Measurements from ENCODE around the gene CLCN7.
"Not testable (repeated sequence)": the region's sequence is repeated elsewhere in the genome, so short reads cannot be mapped to it uniquely, and the experiment has no call there.

CLCN7 gene

GRCh38 chr16:1445518-1446203, 29.2 kb downstream of the CLCN7 start:
- DNase-seq (ENCODE audit: low spot score): no peak

DNA sequence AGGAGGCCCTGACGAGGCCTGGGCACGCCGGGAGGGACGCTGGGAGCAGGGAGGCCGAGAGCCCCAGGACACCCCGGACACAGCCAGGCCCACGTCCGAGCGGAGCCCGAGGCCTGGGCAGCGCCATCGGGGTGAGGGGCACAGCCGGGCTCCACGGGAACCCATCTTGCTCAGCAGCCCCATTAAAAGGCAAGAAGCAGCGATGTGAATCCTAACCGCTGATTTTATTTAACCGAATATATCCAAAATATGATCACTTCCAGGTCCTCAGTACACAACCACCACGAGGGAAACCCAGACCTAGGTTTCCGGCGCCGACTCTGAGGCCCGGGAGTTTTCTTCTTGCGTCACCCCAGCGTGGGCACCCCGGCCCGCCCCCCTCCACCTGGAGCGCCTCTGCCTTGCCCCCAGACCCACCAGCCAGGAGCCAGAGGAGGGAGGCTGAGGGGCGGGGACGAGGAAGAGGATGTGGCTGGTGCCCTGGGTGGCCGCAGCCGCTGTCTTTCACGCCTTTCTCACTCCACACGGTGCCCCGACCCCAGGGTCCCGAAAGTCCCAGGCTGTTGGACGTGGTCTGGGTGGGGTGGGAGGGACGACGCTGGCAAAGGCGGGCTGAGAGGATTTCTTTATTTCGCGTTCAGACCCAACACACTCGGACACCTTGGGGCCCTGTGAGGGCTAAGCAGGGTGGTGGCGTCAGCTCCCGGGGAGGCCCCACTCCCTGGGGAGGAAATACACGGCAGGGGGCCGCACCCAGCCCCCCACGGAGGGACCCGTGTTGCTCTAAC, 29.9 kb downstream of the CLCN7 start:
- DNase-seq (ENCODE audit: low spot score): no peak

- no peak for DNase-seq (ENCODE audit: low spot score)
These were observed 30.7 kb downstream of the CLCN7 start, which contains the start of gene CCDC154 for GRCh38 chr16:1443980-1444729. Gene CCDC154 (minus strand): TSS chr16:1444556. CDS start chr16:1444322, 234 bp downstream.

DNA sequence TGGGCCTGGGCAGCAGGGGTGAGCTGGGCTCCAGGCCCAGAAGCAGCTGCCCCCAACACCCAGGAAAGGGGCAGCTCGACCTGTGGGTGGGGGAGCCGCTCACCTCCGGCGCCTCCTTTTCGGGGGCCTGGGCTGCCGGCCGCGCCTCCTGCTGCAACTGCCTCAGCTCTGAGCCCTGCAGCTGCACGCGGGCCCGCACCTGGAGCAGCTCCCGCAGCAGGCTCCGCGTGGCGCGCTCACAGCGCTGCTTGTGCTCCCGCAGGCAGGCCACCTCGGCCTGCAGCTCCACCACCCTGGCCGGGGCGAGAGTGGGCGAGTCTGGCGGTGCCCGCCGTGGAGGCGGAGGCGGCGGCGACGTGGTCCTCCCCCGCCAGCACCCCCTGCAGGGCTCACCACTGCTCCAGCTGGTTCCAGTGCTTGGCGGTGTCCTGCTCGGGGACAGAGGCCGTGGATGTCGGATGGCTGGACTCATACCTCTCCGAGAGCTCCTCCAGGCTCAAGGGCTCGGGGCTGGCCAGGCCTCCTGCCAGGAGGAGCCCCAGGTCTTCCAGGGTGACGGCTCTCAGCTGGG, 31.3 kb downstream of the CLCN7 start:
- no peak for DNase-seq (ENCODE audit: low spot score)

DNA sequence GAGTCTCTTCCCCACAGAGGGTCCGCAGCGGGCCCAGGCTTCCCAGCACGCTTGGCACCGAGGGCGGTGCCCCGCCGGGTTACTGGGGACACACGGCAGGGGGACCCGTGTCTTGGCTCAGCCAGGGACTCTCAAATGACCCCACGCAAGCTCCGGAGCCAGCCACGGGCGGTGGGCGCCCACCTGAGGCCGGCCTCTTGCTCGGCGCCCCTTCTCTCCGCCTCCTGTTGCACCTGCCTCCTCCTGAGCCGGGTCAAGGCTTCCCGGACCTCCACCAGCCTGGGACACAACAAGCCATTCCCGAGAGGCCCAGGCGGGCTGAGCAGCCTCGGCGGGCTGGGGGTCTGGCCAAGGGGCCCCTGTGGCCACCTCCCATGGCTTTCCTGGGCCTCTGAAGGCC, 32.1 kb downstream of the CLCN7 start:
- DNase-seq (ENCODE audit: low spot score): no peak

DNA sequence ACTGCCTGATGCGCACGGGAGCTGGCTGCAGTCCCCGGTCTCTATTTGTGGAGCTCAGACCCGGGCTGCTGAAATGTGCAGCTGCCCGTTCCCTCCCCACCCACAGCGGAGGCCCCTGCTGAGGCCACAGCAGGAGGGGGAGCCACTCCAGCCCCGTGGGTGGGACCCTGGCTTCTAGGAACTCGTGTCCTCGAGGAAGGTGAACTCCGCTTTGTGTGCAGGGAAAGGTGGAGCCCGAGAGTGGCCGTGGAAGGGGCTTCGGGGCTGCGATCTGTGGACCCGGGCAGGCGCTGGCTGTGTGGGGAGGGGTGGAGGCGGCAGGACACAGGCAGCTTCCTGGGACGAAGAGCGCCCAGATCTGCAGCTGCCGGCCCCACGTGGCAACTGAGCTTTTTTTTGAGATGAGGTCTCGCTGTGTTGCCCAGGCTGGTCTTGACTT, 33.4 kb downstream of the CLCN7 start:
- DNase-seq (ENCODE audit: low spot score): no peak

DNA sequence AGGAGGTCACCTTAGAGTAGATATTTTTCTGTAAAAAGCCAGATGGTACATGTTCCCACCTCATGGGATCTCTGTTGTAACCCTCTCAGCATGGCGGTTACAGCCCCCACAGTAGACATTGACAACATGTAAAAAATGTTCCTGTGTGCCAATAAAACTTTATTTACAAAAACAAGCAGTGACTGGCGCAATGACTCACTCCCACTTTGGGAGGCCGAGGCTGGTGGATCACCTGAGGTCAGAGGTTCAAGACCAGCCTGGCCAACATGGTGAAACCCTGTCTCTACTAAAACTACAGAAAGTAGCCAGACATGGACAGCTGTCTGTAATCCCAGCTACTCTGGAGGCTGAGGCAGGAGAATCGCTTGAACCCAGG, 35.1 kb downstream of the CLCN7 start:
- not testable (repeated sequence) for DNase-seq (ENCODE audit: low spot score)

GRCh38 chr16:1439058-1439698, 35.6 kb downstream of the CLCN7 start:
- DNase-seq (ENCODE audit: low spot score): no peak

GRCh38 chr16:1438229-1439057, 36.4 kb downstream of the CLCN7 start:
- no peak for DNase-seq (ENCODE audit: low spot score)

DNA sequence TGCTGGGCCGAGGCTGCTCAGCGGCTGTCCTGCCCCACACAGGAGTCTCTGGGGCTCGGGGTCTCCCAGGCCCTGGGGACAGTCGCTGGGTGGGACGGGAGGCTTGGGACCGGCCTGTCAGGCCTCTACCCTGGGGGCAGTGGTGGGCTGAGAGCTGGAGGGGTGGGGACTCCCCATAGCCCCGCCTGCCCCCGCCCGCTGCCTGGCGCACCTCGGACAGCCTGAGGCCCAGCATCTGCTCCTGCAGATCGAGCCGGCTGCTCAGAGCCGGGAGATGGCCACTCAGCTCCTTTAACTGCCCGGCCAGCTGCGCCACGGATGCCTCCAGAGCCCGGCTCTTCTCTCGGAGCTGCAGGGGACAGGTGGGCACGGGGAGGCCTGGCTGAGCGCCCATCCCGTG, 37.2 kb downstream of the CLCN7 start:
- DNase-seq (ENCODE audit: low spot score): no peak

GRCh38 chr16:1436731-1437355, 38.0 kb downstream of the CLCN7 start:
- no peak for DNase-seq (ENCODE audit: low spot score)

DNA sequence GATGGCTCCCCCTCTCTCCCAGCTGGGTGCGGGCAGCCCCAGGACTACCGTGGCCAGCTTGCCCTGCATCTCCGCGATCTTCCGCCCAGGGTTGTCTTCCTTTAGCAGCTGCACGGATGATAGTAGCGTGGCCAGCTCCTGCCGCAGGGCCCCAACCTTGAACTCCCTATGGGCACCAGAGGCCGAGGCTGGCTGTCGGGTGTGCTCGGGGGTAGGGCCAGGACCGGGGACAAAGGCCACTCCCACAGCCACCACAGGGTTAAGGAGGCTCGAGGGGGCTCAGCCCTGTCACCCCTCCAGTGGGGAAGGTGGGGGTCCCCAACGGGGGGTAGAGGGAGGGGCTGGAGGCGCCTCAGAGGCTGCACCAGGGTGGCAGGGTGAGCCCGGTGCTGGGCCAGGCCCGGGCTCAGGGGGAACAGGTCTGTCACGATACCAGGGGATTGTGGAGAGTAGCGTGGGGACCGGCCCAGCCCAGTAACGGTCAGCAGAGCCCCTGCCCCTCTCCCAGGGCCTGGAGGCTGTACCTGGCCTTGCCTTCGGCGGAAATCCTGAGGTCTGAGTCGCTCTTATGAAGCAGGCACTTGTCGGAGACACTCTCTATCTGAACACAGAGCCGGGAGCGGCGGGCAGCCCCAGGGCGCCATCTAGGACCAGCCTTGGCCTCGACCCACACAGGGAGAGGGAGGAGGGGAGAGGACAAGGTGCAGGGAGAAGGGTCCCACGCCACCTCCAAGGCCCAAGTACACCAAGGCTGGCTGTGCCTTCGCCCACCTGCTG, 38.7 kb downstream of the CLCN7 start:
- no peak for DNase-seq (ENCODE audit: low spot score)

DNA sequence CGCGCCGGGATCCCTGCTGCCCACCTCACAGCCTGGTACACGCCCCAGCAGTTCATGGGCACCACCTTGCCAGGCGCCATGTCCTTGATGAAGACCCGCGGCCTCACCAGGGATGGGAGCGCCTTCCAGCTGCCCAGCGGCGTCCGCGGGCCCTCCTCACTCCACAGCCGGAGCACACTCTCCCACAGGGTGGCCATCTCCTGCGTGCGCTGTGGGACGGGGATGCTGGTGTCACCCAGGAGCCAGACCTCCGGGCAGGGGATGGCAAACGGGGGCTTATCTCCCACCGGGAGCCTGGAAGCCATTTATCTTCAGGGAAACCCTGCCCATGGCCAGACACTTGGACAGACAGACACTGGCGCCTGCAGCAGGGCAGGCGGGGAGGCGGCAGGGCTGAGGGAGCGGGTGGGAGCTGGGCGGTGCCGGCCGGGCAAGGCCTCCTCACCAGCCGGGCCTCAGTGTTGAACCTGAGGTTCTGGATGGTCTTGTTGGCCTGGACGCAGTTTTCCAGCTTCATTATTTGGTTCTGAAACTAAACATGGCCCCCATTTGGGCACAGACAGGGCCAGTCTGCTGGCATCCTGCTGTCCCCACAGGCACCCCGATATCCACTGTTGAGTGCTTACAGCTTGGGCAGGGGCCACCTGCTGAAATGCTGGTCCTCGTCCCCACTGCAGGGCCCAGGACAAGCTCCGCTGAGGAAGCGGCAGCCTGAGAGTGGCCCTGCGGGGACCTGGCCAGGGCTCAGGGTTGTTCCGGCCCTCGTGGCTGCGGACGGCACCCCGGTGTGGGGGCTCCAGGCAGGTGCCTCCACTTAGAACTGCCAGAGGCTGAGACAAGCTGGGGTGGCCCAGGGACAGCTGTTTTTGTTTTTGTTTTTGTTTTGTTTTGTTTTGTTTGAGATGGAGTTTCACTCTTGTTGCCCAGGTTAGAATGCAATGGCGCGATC, 39.9 kb downstream of the CLCN7 start:
- no peak for DNase-seq (ENCODE audit: low spot score)

DNA sequence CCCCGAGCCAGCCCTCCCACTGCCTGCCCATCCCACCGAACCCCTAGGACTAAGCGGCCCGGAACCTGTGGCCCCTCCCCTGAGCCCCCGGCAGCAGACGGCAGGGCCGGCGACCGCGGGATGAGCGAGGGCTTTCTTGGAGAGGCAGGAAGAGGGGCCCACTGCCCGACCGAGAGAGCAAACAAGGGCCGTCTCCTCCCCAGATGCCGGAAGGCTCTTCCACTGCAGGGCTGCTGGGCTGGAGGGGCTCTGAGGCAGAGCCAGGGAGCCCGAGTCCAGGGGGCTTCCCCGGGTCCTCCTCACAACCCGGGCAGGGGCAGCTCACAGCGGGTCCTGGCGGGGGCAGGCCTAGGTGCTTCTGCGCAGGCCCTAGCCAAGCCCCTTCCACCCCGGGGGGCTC, 41.1 kb downstream of the CLCN7 start:
- no peak for DNase-seq (ENCODE audit: low spot score)

DNA sequence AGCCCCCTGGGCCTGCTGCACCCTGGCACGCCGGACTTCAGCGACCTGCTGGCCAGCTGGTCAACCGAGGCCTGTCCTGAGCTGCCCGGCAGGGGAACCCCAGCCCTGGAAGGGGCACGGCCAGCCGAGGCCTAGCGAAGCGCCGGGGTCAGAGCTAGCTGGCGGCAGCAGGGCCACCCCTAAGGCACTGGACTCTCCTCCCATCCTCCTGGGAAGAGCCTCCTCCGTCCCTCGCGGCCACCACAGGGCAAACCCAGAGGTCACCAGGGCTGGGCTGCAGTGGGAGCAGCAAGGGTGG, 41.6 kb downstream of the CLCN7 start:
- DNase-seq (ENCODE audit: low spot score): no peak

DNA sequence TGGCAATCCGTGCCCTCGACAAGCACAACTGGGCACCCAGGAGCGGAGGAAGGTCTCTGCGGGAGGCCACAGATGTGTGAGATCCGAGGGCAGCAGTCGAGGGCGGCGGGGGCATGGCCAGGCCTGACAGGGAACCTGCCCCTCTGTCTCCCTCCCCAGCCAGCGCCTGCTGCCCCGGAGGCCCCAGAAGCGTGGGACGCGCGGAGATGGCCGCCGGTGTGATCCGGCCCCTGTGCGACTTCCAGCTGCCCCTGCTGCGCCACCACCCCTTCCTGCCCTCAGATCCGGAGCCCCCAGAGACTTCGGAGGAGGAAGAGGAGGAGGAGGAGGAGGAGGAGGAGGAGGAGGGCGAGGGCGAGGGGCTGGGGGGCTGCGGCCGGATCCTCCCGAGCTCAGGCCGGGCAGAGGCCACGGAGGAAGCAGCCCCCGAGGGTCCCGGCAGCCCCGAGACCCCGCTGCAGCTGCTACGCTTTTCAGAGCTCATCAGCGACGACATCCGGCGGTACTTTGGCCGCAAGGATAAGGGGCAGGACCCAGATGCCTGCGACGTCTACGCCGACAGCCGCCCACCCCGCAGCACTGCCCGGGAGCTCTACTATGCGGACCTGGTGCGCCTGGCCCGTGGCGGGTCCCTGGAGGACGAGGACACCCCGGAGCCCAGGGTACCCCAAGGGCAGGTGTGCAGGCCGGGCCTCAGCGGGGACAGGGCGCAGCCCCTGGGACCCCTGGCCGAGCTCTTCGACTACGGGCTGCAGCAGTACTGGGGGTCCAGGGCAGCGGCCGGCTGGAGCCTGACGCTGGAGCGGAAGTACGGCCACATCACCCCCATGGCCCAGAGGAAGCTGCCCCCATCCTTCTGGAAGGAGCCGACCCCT, 42.2 kb downstream of the CLCN7 start:
- DNase-seq (ENCODE audit: low spot score): no peak

GRCh38 chr16:1431497-1432270, 43.1 kb downstream of the CLCN7 start:
- DNase-seq (ENCODE audit: low spot score): no peak
